HG03571 (cell line): ENCODE results near the gene REEP6.

Experiments used
- ATAC-seq: cut with Tn5 transposase; IDR thresholded peaks from one replicate; pipeline ENCODE4 v1.9.1; 2021; ENCODE audit not compliant: unreplicated experiment

REEP6 gene

GRCh38 chr19:1456121-1456900, 34.7 kb upstream of the REEP6 start:
- no peak for ATAC-seq

- no peak for ATAC-seq
These were observed 33.8 kb upstream of the REEP6 start for GRCh38 chr19:1457031-1457739.

DNA sequence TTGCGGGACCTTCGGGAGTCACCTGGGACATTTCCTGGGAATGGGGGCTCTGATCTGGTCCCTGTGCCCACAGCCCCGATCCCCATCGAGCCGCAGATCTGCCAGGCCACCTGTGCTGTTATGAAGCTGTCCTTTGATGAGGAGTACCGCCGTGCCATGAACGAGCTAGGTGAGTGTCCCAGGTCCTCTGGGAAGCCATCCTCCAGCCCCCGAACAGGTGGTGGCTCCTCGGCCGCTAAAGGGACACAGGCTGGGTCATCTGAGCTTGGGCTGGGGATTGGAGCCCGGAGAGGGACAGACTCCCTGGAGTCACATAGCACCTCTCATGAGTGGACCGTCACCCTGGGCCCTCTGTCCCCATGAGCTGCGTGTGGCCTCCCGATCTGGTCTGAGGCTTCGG, 33.1 kb upstream of the REEP6 start:
- no peak for ATAC-seq

DNA sequence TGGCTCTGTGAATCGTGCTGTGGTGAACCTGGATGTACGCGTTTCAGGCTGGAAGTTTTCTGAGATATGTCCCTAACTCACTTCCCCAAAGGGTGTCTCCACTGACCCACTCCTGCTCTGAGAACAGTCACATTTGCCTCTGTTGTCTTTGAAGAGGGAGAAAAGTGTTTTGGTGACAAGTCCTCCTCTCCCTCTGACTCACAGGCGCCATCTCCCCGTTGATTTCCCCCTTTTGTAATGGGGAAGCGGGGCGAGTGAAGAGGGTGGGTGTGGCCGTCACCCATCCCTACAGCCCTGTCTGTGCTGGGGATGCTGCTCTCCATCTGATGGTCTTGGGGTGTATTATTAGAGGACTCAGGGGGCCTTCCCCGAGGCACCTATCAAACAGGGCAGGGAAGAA, 31.5 kb upstream of the REEP6 start:
- ATAC-seq = no peak

DNA sequence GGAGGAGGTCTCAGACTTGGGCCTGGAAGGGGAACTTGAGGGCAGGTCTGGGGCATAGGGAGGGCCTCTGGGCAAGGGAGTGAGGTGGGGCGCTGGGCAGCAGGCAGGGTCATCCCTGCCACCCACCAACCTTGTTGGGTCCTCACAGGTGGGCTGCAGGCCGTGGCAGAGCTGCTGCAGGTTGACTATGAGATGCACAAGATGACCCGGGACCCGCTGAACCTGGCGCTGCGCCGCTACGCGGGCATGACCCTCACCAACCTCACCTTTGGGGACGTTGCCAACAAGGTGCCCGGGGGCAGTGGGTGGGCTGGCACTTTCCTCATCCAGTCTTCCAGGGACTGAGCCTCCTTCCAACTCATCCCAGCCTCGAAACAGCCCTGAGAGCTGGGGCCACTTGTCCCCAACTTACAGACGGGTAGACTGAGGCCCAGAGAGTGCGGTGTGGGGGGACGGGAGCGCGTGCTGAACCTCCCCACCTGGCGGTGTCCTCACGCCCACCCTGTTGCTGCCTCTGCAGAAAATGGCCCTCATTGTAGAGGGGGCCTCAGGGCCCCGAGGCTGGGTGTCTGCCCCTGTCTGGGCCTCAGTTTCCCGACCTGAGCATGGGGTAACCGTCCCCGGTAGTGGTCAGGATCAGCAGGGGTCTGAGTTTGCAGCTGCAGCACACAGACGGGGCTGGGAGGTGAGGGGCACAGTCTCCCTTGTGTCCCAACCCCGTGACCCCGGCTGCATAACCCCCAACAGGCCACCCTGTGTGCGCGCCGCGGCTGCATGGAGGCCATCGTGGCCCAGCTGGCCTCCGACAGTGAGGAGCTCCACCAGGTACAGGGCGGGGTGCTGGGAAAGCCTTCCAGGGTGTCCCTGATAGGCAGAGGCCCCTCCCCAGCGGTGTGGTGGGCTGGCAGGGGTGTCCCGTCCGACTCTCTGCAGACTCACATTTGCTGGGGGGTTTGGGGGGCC, 30.7 kb upstream of the REEP6 start:
- no peak for ATAC-seq

DNA sequence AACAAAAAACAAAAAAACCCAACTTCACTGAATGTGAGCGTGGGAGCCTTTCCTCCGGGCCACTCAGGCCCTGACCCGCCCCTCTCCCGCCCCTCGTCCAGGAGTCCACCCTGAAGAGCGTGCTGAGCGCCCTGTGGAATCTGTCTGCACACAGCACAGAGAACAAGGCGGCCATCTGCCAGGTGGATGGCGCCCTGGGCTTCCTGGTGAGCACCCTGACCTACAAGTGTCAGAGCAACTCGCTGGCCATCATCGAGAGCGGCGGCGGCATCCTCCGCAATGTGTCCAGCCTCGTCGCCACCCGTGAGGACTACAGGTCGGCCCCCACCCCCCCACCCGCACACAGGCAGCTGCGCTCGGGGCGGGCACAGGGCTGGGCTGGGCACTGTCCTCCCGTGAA, 29.1 kb upstream of the REEP6 start:
- ATAC-seq = no peak

- ATAC-seq = no peak
These were observed 25.6 kb upstream of the REEP6 start for GRCh38 chr19:1465191-1466016.

GRCh38 chr19:1466018-1466460, 24.9 kb upstream of the REEP6 start:
- ATAC-seq = no peak

DNA sequence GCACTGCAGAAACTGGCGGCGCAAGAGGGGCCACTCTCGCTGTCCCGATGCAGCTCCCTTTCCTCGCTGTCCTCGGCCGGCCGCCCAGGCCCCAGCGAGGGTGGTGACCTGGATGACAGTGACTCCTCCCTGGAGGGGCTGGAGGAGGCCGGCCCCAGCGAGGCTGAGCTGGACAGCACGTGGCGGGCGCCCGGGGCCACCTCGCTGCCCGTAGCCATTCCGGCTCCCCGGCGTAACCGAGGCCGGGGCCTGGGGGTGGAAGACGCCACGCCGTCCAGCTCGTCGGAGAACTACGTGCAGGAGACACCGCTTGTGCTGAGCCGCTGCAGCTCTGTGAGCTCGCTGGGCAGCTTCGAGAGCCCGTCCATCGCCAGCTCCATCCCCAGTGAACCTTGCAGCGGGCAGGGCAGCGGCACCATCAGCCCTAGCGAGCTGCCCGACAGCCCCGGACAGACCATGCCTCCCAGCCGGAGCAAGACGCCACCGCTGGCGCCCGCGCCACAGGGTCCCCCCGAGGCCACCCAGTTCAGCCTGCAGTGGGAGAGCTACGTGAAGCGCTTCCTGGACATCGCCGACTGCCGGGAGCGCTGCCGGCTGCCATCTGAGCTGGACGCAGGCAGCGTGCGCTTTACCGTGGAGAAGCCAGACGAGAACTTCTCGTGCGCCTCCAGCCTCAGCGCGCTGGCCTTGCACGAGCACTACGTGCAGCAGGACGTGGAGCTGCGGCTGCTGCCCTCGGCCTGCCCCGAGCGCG, 24.3 kb upstream of the REEP6 start:
- ATAC-seq = no peak

GRCh38 chr19:1467215-1467489, 23.8 kb upstream of the REEP6 start:
- no peak for ATAC-seq

DNA sequence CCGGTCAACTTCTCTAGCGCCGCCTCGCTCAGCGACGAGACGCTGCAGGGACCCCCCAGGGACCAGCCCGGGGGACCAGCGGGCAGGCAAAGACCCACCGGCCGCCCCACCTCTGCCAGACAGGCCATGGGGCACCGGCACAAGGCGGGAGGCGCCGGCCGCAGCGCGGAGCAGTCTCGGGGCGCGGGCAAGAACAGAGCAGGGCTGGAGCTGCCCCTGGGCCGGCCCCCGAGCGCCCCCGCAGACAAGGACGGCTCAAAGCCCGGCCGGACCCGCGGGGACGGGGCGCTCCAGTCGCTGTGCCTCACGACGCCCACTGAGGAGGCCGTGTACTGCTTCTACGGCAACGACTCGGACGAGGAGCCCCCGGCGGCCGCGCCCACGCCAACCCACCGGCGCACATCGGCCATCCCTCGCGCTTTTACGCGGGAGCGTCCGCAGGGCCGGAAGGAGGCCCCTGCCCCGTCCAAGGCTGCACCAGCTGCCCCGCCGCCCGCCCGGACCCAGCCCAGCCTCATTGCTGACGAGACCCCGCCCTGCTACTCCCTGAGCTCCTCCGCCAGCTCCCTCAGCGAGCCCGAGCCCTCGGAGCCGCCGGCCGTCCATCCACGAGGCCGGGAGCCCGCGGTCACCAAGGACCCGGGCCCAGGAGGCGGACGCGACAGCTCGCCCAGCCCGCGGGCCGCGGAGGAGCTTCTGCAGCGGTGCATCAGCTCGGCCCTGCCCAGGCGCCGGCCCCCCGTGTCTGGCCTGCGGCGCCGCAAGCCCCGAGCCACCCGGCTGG, 23.3 kb upstream of the REEP6 start:
- no peak for ATAC-seq

DNA sequence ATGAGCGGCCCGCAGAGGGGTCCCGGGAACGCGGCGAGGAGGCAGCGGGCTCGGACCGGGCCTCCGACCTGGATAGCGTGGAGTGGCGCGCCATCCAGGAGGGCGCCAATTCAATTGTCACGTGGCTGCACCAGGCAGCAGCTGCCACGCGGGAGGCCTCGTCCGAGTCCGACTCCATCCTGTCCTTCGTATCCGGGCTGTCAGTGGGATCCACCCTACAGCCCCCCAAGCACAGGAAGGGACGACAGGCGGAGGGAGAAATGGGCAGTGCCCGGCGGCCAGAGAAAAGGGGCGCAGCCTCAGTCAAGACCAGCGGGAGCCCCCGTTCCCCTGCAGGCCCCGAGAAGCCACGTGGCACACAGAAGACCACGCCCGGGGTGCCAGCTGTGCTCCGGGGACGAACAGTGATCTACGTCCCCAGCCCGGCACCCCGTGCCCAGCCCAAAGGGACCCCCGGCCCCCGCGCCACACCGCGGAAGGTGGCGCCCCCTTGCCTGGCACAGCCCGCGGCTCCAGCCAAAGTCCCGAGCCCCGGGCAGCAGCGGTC, 22.6 kb upstream of the REEP6 start:
- ATAC-seq = no peak

GRCh38 chr19:1468821-1469254, 22.1 kb upstream of the REEP6 start:
- no peak for ATAC-seq

DNA sequence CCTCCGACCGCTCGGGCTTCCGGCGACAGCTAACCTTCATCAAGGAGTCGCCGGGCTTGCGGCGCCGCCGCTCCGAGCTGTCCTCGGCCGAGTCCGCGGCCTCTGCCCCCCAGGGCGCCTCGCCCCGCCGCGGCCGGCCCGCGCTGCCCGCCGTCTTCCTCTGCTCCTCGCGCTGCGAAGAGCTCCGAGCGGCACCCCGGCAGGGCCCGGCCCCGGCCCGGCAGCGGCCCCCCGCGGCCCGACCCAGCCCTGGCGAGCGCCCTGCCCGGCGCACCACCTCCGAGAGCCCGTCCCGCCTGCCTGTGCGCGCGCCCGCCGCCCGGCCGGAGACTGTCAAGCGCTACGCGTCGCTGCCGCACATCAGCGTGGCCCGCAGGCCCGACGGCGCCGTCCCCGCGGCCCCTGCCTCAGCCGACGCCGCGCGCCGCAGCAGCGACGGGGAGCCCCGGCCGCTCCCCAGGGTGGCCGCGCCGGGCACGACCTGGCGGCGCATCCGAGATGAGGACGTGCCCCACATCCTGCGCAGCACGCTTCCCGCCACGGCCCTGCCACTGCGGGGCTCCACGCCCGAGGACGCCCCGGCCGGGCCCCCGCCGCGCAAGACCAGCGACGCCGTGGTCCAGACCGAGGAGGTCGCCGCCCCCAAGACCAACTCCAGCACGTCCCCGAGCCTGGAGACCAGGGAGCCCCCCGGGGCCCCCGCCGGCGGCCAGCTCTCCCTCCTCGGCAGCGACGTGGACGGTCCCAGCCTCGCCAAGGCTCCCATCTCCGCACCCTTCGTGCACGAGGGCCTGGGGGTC, 21.5 kb upstream of the REEP6 start:
- ATAC-seq = no peak

DNA sequence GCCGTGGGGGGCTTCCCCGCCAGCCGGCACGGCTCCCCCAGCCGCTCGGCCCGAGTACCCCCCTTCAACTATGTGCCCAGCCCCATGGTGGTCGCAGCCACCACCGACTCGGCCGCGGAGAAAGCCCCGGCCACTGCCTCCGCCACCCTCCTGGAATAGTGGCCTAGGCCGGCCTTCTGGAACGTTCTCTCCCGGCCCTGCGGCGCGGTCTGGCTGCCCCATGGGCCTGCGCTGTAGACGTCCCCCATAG, 21.0 kb upstream of the REEP6 start:
- ATAC-seq = no peak

DNA sequence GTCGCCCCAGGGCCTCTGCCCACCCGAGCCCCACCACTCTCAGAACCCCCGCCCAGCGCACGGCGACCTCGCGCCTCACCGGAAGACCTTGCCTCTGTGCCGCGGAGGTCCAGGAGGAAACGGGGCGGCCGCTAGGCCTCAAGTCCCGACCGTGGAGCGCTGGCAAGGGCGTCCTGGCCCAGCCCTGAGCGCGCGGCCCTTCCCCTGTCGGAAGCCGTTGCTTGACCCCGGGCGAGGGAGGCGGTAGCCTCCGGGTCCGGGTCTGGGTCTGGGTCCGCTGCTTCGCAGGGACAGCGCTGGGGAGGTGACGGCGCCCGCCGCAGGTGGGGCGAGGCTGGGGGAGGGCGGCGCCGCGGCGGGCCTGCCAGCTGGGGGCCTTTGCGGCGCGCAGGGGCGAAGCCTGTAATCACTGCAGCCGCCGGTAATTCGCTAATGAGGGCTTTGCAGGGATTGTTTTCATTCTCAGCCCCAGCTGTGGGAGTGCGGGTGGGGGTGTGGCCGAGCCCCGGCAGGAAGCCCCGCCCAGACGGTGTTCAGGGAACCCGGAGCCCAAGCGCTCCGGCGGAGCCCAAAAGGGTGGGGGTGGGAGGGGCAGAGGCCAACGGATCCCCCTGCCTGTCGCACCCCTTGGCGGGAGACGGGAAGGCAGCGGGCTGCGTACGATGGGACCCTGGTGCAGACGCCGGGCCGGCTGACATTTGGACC, 20.5 kb upstream of the REEP6 start:
- ATAC-seq = no peak

GRCh38 chr19:1471010-1471514, 19.9 kb upstream of the REEP6 start:
- no peak for ATAC-seq
